A673 (cell line): ENCODE data around the gene TRDN. TPM values are rescaled to one million over a fixed set of nuclear protein-coding genes. Genes with fewer than 3 reads are reported as not detected.

Experiments
- BruUV-seq: library from RNA; stranded (reverse); fragments of 400-500 nt; replicated peaks from 2 replicates; lab custom pipeline; 2021; lab: Mats Ljungman, UMichigan
- CTCF ChIA-PET: fragments of 300-600 bp; sonication (Branson Sonifier 250); formaldehyde crosslinking; loops from one replicate; lab custom pipeline; 2022; ENCODE audit warnings: antibody characterized with exemption; lab: Charles Lee
- POLR2A ChIA-PET: fragments of 300-600 bp; sonication (Branson Sonifier 250); formaldehyde crosslinking; loops from one replicate; lab custom pipeline; 2022; ENCODE audit warnings: antibody characterized with exemption; ENCODE audit not compliant: low non-redundant PET; lab: Charles Lee
- DNase-seq: peaks from one replicate; pipeline ENCODE4 v3.0.0-alpha.2; 2015; ENCODE audit warnings: low spot score
- H3K27ac ChIP-seq: fragments of 200-600 bp; sonication (generic); 2 replicates; pipeline ENCODE4 v1.5.1; 2016; ENCODE audit warnings: mixed run types, low read depth, mild to moderate bottlenecking, mixed read lengths, antibody characterized with exemption, low read length; ENCODE audit not compliant: poor library complexity, severe bottlenecking
- H3K27me3 ChIP-seq: fragments of 200-600 bp; sonication (generic); replicated peaks from 2 replicates; pipeline ENCODE4 v1.6.1; 2017; ENCODE audit warnings: mixed run types, low read depth, mild to moderate bottlenecking, mixed read lengths, antibody characterized with exemption, low read length; ENCODE audit not compliant: insufficient read depth, poor library complexity
- H3K36me3 ChIP-seq: fragments of 200-600 bp; sonication (generic); 2 replicates; pipeline ENCODE4 v1.6.1; 2016; ENCODE audit warnings: mixed run types, mild to moderate bottlenecking, mixed read lengths, antibody characterized with exemption, low read length; ENCODE audit not compliant: insufficient read depth, poor library complexity, severe bottlenecking
- H3K4me1 ChIP-seq: fragments of 200-600 bp; sonication (generic); 2 replicates; pipeline ENCODE4 v1.6.1; 2017; ENCODE audit warnings: mixed run types, mild to moderate bottlenecking, mixed read lengths, antibody characterized with exemption, low read length; ENCODE audit not compliant: insufficient read depth, poor library complexity, severe bottlenecking
- H3K4me3 ChIP-seq: fragments of 200-600 bp; sonication (generic); 2 replicates; pipeline ENCODE4 v1.5.1; 2016; ENCODE audit warnings: low read depth, mixed run types, mild to moderate bottlenecking, mixed read lengths, low read length; ENCODE audit not compliant: poor library complexity, severe bottlenecking
- H3K9me3 ChIP-seq: fragments of 200-600 bp; sonication (generic); 2 replicates; pipeline ENCODE4 v1.6.1; 2016; ENCODE audit warnings: mixed run types, low read depth, mild to moderate bottlenecking, mixed read lengths, antibody characterized with exemption, low read length; ENCODE audit not compliant: poor library complexity, severe bottlenecking
- EZH2 ChIP-seq: fragments of 200-600 bp; sonication (generic); IDR thresholded peaks from 2 replicates; pipeline ENCODE4 v1.6.1; 2017; ENCODE audit warnings: borderline replicate concordance, low read depth, mild to moderate bottlenecking, mixed read lengths, antibody characterized with exemption, low read length; ENCODE audit not compliant: poor library complexity, severe bottlenecking
- intact Hi-C: fragments of 100-400 bp; cut with micrococcal nuclease; formaldehyde crosslinking; loops from one replicate; pipeline ENCODE4 v1.10.0; 2022; ENCODE audit not compliant: unreplicated experiment
- total RNA-seq: library from RNA; stranded (reverse); gene quantifications from 2 replicates; pipeline ENCODE4 v1.2.3, GENCODE V29; 2021
- TF ChIP-seq, protein P1 (sequence below): fragments of 300-800, 200-600 bp; sonication (generic); conservative IDR thresholded peaks from 2 replicates; pipeline ENCODE4 v1.5.1; 2017; ENCODE audit warnings: low read depth, mild to moderate bottlenecking, antibody characterized with exemption, low read length, moderate library complexity, mixed read lengths

TRDN gene
- total RNA-seq, 1 experiment from 2014 or later: 3.8 TPM

DNA sequence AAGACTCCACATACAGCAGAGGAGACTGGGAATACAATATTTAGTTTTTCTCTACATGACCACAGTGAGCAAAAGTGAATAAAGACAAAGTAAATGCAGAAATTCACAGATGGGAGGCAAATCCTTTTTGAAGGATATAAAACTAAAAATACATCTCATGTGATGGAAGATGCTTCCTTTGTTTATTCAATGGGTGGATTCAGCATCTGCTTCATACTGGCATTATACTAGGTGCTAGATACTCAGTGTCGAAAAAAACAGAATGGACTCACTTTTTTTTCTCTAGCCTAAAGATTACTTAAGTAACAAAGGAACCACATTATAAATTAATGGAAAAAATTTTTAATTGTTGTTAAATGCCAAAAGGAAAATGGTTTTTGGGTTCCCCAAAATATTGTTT lies 216.2 kb downstream of the TRDN start:
- no peak overlapping the region for H3K4me3 ChIP-seq
- H3K27ac ChIP-seq: no peak overlapping the region
- POLR2A ChIA-PET: no interaction called here
- no peak for DNase-seq
- H3K9me3 ChIP-seq: no peaks in the 10 kb centered on the region
- H3K27me3 ChIP-seq: no peaks in the 10 kb centered on the region
- H3K4me1 ChIP-seq: peaks cover 3% of the 10 kb centered on the region
- H3K36me3 ChIP-seq: no peaks in the 10 kb centered on the region
- no TSS peak for BruUV-seq
- TF ChIP-seq, protein P1, sequence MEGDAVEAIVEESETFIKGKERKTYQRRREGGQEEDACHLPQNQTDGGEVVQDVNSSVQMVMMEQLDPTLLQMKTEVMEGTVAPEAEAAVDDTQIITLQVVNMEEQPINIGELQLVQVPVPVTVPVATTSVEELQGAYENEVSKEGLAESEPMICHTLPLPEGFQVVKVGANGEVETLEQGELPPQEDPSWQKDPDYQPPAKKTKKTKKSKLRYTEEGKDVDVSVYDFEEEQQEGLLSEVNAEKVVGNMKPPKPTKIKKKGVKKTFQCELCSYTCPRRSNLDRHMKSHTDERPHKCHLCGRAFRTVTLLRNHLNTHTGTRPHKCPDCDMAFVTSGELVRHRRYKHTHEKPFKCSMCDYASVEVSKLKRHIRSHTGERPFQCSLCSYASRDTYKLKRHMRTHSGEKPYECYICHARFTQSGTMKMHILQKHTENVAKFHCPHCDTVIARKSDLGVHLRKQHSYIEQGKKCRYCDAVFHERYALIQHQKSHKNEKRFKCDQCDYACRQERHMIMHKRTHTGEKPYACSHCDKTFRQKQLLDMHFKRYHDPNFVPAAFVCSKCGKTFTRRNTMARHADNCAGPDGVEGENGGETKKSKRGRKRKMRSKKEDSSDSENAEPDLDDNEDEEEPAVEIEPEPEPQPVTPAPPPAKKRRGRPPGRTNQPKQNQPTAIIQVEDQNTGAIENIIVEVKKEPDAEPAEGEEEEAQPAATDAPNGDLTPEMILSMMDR: no peak
- TF ChIP-seq EZH2: no peak
- intact Hi-C loops: no loop called here
- CTCF ChIA-PET: no interaction called here

DNA sequence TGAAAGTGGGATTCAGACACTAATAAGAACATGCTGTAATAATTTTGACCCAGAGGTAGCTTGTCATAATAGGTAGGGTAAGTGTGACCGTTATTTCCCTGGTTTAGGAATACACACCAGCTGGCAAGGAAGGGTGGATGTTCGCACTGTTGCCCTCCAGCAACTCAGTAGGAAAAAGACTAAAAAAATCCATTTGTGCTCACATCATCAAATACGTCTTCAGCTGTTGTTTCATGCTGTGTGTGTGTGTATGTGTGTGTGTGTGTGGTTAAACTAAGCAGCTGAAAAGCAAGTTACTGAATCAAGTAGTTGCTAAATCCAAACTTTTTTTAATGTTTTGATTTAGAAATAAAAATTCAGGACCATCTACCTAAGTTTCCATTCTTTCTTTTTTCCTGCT lies 218.7 kb downstream of the TRDN start:
- no peak for DNase-seq
- H3K4me3 ChIP-seq: no peak overlapping the region
- H3K4me1 ChIP-seq: peaks cover 3% of the 10 kb centered on the region
- POLR2A ChIA-PET: no interaction called here
- no TSS peak for BruUV-seq
- no peak overlapping the region for H3K27ac ChIP-seq
- H3K9me3 ChIP-seq: no peaks in the 10 kb centered on the region
- intact Hi-C loops: loop anchor here (5.0 to 10.0 kb wide), 3 partner anchors 74 to 547 kb away; partner anchors contain the start of gene NKAIN2
- no peaks in the 10 kb centered on the region for H3K36me3 ChIP-seq
- no peak for TF ChIP-seq EZH2
- TF ChIP-seq, protein P1: no peak
- CTCF ChIA-PET: interaction anchor here (1.3 kb wide), 1 partner anchor 297 kb away, joined by 3 read pairs; no protein-coding TSS in a partner anchor
- no peaks in the 10 kb centered on the region for H3K27me3 ChIP-seq

DNA sequence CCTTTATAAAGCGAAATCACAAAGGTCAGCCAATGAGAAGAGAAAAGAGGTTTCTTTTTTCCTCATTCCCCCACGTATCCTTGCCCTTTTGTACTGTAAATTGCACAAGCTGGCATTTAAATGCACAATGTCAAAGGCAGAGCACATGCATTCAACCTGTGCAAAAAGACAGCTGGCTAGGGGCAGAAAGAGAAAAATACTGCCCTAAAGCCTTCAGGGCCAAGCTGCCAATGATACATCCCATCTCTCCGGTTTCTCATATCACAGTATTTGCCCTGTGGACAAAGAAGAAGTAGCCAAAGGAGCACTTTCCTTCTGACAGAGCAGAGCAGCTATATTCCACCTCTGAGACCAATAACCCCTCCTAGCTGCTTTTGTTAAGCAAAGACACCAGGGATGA lies 219.2 kb downstream of the TRDN start:
- no peaks in the 10 kb centered on the region for H3K36me3 ChIP-seq
- ChIA-PET POLR2A (no interaction called here), CTCF (no interaction called here)
- H3K9me3 ChIP-seq: no peaks in the 10 kb centered on the region
- H3K4me1 ChIP-seq: peaks cover 3% of the 10 kb centered on the region
- no peak overlapping the region for H3K27ac ChIP-seq
- no peak for DNase-seq
- H3K4me3 ChIP-seq: no peak overlapping the region
- BruUV-seq: no TSS peak
- intact Hi-C loops: loop anchor here (1.0 to 10.0 kb wide), 4 partner anchors 75 to 547 kb away; partner anchors contain the start of gene NKAIN2
- TF ChIP-seq, protein P1: no peak
- TF ChIP-seq EZH2: no peak
- no peaks in the 10 kb centered on the region for H3K27me3 ChIP-seq
